SK-N-DZ (cell line): Measurements from ENCODE around the gene PC.
A peak's percentile ranks its signal among the peaks of the same experiment; 100 is the strongest.

Source experiments
- DNase-seq: peaks from one replicate; pipeline ENCODE4 v3.0.0-alpha.2; 2015; ENCODE audit warnings: low spot score

Gene PC

DNA sequence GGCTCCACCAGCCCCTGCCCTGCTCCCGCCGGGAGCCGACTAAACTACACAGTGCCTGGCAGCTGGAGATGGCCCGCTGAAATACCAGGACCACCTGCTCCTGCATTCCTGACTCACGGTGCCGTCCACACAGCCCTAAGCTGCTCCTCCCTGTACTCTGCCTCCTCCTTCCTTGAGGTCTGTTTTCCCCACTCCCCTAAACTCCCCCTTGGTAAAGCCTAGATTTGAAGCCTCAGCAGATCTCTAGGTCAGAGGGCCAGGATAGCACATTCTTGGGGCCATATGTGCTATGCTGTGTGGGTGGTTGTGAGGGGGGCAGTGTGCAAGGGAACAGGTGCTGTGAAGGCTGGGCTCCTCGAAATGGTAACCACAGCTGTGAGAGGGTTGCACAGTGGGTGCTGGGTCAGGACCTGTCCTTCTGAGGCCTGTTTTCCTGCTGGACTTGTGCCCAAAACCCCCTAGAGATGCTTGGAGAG is 91.6 kb downstream of the PC start:
- DNase-seq, result no peak

DNA sequence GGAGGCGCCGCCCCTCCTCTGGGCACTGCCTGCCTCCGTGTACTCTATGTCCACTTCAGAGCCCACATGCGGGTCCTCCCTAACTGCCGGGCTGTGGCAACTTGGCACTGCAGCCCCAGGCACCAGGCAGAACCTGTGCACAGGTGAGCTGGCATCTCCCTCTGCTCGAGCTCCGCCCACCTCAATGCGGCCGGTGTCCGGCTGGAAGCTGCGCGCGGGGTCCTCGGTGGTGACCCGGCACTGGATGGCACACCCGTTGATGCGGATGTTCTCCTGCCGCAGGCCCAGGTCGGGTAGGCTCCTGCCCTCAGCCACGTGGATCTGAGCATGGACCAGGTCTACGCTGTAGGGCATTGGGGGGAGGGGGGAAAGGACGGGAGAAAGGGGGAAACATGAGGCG is 92.2 kb downstream of the PC start:
- no peak for DNase-seq

DNA sequence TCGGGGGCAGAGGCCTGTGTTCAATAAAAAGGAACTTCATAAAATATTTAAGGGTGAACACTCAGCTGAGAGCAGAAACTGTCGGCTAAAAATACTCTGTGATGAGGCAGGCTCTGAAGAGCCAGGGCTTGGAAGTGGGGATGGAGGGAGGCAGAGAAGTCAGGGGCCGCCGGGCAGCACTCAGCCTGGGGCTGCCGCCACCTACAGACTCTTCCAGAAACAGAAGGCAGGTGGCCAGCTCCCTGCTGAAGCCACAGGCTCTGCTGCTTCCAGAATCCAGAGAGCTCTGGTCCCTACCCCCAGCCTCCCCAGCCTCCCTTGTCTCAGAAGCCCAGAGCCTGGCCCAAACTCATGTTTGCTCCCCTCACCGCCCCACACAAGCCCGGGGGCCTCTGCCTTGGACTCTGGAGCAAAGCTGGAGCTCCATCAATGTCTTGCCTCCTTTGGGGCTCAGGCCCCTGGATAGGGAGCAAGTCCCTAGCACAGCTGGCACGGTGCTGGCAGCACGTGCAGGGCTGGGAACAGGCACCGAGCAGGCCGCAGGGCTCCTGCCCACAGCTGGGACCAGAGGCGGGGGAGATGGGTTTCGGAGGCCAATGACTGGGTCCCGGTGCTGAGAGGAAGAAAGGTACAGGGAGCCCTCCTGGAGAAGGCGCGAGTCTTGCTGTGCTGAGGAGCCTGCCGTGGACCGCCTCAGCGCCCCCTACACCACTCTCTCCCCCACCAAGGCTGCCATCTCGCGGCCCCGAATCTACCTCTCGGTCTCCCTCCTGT is 93.1 kb downstream of the PC start:
- DNase-seq, result no peak

DNA sequence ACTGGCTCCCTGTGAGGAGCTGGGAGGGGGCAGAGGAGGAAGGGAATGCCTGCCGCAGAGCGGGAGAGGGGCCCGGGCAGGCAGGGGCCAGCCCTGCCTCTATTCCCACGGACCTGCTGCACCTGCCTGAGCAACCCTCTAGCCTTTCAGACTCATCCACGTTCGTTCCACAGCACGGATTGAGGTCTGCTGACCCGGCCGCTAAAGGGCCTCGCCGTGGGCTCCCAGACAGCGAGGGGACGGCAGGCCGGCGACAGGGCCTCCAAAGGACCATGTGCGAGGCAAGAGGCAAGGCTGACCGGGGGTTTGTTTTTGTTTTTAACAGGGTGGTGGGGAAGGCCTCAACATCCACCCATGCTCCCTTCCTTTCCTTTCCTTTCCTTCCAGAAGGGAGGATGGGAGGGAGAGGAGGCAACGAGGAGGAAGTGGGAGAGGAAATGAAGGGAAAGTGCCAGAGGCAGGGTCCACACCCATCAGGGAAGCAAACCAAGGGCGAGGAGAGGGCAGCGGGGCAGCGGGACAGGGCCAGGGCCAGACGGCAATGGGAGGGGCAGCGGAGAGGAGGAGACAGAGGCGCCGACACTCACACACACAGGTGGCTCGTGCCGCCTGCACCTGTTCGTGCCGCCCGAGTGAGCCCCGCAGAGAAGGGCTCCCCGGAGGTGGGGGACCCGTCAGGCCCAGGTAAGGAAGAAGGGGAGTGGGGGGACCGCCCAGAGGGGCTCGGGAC is 93.8 kb downstream of the PC start:
- DNase-seq, result no peak

DNA sequence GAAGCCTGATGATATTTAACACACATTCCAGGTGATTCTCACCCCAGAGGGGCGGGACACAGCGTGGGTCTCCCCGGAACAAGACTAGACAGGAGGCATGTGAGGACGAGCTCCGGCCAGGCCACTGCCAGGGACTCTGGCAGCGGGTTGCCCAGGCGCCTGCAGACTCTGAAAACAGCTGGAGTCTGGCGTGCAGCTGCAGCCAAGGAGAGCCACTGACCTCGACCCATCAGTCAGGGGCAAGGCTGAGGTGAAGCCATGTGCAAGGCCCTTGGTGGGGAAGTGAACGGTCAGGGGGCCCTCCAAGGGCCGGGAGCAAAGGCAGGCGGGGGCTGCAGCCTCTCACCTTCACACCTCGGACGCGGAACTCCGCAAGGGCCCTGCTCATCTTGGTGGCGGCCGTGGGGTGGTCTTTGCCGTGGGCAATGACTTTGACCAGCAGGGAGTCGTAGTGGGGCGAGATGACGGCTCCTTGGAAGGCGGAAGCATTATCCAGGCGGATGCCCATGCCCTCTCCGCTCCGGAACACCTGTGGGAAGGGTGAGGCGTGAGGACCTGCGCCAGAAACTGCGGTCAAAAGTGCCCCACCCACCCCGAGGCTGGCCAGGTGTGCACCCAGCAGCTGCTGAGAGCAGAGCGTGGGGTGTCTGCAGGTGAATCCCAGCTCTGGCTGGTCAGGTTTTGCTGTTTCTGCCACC is 94.6 kb downstream of the PC start:
- DNase-seq, result no peak

DNA sequence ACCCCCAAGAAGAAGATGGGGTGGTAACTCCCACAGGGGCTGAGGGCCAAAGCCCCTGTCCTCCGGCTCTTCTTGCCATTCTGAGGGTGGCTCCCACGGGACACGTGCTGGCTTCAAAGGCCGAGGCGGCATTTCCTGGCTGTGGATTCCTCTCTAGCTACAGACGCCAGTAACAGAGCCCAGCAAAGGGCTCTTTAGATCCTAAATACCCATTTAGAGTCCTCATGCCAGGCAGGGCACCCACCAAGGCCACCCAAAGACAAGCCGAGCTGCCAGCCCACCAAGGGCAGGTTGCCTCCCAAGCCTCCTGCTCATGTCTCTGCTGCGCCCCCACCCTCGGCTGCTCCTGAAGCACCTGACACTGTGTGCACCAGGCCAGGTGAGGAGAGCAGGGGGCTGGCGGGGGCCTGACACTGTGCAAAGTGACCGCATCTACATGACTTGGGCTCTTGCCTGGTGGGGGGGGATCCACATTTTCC is 95.6 kb downstream of the PC start:
- no peak for DNase-seq

DNA sequence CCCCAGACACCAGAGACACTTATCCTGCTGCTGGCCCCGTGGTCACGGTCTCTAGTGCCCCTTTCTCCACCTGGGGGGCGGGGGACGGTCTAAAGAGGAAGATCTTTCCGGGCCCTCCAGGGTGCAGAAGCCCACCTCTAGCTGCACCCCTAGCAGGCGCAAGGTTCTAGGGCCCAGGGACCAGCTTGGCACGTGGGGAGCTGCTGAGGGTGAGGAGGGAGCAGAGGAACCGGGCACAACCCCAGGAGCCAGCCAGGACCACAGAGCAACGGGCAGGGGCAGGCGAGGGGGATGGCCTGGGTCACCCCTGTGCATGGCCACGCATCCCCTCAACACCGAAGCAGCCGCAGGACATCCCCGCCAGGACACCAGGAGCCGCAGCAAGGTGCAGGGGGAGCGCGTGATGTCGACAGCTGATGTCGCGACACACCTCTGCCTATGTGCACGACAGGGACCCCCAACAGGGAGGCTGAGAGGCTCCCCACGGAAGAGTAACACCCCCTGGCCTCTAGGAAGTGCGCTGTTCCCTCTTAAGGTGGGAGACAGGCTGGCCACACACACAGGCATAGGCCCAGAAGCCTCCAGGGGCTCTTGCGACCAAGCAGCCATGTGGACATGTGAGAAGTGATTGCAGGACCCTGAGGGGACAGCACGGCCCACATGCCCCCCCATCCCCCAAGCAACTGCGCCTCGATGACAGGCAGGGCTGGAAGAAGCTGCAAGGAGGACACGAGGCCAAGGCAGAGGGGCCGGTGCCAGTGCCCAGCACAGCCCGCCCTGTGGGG is 96.2 kb downstream of the PC start:
- DNase-seq, result no peak

DNA sequence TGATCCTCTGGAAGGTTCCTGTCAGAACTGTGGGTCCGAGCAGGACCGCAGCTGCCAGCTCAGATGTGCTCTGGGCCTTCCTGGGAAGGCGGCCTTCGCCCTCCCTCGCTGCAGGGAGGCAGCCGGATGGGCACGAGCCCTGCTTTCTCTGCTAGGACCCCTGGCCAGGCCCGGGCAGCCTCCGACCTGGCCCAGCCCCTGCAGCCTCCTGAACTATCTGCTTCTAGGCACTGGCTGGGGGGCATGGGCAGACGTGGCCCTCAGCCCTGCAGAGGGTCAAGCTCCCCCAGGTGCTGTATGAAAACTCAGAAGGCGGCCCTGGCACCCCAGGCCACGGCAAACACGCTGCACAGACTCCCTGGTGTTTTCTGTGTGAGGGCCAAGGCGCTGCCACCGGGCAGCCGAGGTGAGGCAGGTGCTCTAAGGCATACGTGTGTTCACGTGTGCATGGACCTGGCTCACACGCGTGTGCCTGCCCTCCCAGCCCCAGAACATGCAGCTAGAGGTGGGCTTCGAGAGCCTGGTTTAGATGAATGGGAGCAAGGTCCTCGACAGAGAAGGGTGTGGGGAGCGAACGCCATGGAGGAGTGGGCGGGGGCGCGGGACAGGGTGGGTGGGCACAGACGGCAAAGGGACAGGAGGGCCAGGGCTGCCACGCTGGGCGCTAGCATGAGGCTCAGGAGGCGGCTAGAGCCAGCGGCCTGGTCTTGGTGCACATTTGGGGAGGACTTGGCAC is 97.0 kb downstream of the PC start:
- DNase-seq, result no peak

DNA sequence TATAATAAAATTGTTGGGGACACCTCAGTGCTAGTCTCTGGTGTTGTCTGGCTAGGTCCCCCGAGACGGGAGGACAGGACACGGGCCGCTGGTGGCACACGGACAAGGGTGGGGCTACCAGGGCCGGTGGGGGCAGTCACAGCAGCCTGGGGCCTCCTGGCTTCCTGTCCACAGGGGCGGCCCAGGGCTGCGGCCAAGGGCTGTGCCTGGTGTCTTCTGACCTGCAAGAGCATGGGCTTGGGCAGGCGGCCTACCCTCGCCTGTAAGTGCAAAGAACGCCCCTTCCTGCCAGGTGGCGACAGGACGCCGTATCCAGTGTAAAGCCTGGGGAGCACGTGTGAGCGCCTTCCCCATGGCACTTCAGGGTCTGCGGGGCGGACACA is 97.7 kb downstream of the PC start:
- no peak for DNase-seq

DNA sequence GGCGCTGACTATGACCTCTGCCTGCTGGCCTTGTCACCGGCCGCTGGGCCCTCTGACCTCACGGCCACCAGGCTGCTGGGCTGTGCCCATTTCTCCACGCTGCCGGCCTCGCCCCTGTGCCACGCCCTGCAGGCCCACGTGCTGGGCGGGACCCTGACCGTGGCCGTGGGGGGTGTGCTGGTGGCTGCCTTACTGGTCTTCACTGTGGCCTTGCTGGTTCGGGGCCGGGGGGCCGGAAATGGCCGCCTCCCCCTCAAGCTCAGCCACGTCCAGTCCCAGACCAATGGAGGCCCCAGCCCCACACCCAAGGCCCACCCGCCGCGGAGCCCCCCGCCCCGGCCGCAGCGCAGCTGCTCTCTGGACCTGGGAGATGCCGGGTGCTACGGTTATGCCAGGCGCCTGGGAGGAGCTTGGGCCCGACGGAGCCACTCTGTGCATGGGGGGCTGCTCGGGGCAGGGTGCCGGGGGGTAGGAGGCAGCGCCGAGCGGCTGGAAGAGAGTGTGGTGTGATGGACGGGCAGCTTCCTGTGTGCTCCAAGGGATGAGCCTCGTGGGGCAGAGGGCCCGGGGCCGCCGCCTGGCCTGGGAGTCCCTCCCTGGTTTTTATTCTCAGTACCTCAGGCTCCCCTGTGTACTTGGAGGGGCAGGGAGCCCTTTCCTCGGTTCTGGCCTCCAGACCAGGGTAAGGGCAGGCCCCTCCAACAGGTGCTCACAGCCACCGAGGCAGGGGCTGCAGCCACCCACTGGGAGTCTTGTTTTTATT is 98.3 kb downstream of the PC start:
- DNase-seq, result no peak

DNA sequence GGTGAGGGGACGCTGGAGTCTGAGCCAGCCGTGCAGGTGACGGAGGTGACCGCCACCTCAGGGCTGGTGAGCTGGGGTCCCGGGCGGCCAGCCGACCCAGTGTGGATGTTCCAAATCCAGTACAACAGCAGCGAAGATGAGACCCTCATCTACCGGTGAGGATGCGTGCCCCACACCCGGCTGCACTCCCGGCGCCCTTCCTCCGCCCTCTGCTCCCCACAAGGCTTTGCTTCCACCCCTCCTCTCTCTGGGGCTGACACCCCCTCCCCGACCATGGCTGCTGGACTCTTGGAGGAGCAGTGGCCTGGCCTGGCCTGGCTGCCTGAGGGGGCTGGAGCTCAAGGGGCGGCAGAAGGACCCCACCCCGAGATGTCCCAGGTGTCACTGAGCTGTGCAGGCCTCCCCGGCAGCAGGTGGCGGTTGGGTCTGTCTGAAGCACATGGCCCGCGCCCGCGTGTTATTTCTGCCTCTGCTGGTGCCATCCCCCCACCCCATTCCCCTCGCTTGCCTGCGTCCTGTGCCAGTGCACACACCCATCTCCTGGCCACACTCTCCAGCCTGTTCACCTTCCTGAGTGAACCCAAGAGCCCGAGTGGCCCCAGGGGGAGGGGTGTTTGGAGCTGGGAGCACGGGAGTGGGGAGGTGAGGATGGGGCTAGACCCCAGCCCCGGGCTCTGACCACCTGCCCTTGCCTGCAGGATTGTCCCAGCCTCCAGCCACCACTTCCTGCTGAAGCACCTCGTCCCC is 99.1 kb downstream of the PC start:
- no peak for DNase-seq

DNA sequence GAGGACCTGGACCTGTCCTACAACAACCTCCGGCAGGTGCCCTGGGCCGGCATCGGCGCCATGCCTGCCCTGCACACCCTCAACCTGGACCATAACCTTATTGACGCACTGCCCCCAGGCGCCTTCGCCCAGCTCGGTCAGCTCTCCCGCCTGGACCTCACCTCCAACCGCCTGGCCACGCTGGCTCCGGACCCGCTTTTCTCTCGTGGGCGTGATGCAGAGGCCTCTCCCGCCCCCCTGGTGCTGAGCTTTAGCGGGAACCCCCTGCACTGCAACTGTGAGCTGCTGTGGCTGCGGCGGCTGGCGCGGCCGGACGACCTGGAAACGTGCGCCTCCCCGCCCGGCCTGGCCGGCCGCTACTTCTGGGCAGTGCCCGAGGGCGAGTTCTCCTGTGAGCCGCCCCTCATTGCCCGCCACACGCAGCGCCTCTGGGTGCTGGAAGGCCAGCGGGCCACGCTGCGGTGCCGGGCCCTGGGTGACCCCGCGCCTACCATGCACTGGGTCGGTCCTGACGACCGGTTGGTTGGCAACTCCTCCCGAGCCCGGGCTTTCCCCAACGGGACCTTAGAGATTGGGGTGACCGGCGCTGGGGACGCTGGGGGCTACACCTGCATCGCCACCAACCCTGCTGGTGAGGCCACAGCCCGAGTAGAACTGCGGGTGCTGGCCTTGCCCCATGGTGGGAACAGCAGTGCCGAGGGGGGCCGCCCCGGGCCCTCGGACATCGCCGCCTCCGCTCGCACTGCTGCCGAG is 99.8 kb downstream of the PC start:
- no peak for DNase-seq

DNA sequence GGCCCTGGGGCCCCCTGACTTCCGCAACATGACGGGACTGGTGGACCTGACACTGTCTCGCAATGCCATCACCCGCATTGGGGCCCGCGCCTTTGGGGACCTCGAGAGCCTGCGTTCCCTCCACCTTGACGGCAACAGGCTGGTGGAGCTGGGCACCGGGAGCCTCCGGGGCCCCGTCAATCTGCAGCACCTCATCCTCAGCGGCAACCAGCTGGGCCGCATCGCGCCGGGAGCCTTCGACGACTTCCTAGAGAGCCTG is 100.3 kb downstream of the PC start:
- DNase-seq, result no peak

DNA sequence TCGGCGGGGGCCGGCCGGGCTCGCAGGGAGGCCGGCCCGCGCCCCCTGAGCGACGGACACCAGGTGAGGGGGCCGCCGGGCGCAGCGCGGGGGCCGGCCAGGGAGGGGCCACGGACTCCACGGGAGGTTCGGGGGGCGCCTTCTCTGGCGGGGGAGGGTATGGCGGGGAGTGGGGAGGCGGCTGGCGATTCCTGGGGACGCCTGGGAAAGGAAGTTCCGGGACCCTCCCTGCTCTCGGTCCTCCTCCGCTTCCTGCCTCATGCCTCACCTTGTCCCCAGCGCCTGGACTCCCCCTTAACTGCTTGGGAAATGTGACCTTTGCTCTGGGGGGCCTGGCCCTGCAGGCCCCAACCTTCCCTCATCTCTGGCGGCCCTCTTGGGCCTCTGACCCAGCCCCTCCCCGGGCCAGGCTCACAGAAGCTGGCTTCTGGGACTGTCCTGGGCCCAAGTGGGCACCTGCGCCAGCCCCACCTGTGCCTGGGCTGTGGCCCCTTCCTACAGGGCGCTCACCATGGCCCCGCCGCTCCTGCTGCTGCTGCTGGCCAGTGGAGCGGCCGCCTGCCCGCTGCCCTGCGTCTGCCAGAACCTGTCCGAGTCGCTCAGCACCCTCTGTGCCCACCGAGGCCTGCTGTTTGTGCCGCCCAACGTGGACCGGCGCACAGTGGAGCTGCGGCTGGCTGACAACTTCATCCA is 100.8 kb downstream of the PC start:
- no peak for DNase-seq

DNA sequence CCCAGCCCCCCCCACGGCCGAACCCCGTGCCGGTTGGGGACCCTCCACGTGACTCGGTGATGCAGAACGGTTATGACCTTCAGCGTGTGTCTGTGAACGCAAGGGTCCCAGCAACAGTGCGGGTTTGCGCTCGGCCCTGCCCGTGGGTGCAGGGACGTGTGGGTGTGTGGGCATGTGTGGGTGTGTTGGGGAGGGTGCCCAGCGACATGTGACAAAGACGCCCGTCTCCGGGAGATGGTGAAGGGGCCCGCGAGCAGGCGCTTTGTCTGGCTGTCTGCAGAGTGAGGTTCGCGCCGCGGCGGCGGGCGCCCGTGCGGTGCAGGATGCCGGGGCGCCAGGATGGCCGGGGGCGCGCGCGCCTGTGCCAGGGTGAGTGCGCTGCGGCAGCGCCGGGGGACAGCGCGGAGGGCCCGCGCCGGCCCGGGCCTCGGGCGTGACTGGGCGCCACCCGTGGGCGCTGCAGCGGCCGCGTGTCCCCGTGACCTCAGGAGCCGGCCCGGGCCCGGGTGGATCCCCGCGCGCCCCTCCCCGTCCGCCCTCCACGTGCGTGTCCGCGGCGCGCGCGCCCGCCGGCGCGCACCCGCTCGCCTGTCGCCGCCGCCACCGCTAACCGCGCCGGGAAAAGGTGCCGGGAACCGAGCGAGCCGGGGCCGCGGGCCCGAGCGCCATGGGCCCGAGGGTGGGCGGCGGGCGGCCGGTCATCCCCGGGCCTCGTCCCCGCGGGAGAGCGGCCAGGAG is 101.5 kb downstream of the PC start, which contains the start of gene LRFN4:
Gene LRFN4 (plus strand): TSS at position 569 of the 738 bp plus-strand sequence. CDS start 681 bp downstream, outside the sequence.
- DNase-seq, result peak; percentile 68

DNA sequence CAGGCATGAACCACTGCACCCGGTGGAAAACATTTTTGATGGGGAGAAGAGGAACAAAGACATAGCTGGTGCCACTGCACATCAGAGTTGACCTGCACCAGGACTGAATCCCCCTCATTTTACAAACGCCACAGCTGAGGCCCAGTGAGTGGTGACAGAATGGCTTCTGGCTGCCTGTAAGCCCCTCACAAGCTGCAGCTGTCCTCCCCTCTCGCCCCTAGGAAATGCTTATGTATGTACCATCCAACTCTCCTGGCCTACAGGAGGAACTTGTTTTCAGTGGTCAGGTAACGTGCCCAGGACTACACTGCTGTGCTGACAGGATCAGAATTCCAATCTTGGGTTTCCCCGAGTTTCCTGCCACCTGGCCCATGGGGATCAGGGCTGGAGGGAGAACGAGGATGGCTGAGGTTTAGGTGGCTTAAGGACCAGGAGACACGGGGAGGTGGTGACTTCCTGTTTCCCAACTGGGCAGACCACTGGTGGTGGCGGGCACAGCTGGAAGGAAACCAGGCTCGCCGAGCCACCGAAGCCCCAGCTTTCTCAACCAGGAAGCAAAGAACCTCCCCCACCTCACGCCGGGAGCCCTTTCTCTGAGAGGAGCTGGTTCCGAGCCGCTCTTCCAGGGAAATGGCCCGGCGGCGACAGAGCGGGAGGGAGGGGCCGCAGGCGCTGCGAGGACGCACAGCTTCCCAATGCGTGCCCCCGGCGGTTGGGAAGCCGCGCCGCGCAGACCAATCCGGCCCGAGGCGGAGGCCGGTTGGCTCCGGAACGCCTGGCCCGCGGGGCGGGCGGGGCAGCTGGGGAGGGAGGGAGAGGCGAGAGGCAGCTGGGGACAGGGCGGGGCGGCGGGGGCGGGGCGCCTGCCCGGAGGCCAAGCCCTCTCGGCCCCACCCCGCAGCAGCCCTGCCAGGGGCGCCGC is 102.3 kb downstream of the PC start:
- DNase-seq, result peak; percentile 91
